ENCODE measurements around the gene SSC5D.

DNA sequence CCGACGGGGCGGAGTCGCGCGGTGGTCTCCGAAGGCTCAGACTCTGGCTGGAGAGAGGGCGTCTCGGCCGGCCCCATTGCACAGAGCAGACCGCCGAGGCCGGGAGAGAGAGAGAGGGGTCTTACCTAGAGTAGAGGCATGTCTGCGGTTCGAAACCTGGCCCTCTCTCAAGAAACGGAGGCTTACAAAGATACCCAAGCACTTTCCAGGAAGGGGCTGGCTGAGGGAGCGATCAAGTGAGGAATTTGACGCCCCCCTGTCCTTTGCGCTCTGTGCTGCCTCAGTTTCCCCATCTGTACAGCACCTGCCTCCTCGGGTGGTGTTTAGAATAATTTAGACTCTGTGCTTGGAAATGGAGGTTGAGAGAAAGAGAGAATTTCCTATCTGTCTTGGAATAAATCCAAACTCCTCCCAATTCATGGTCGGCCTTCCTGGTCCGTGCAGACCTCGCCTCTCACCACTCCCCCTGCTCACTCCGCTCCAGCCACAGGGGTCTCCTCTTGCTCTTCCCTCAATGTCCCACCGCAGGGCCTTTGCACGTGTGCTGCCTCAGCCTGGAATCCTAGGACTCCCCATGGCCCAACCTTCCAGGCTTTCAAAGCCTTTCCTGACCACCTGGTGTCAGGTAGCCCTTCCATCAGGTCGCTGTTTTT lies 26.1 kb upstream of the SSC5D start:
- TF ChIP-seq, protein P1, sequence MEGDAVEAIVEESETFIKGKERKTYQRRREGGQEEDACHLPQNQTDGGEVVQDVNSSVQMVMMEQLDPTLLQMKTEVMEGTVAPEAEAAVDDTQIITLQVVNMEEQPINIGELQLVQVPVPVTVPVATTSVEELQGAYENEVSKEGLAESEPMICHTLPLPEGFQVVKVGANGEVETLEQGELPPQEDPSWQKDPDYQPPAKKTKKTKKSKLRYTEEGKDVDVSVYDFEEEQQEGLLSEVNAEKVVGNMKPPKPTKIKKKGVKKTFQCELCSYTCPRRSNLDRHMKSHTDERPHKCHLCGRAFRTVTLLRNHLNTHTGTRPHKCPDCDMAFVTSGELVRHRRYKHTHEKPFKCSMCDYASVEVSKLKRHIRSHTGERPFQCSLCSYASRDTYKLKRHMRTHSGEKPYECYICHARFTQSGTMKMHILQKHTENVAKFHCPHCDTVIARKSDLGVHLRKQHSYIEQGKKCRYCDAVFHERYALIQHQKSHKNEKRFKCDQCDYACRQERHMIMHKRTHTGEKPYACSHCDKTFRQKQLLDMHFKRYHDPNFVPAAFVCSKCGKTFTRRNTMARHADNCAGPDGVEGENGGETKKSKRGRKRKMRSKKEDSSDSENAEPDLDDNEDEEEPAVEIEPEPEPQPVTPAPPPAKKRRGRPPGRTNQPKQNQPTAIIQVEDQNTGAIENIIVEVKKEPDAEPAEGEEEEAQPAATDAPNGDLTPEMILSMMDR (tag by site-specific recombination; IDR thresholded peaks at IDR 0.05), result 0 out of 2 replicates have a peak, but pooled peaks have one; percentile 9
- TF ChIP-seq, protein P2, sequence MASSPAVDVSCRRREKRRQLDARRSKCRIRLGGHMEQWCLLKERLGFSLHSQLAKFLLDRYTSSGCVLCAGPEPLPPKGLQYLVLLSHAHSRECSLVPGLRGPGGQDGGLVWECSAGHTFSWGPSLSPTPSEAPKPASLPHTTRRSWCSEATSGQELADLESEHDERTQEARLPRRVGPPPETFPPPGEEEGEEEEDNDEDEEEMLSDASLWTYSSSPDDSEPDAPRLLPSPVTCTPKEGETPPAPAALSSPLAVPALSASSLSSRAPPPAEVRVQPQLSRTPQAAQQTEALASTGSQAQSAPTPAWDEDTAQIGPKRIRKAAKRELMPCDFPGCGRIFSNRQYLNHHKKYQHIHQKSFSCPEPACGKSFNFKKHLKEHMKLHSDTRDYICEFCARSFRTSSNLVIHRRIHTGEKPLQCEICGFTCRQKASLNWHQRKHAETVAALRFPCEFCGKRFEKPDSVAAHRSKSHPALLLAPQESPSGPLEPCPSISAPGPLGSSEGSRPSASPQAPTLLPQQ (tag by site-specific recombination; IDR thresholded peaks at IDR 0.05), result peak; percentile 42
